ENCODE data around the gene COX10.
"Not testable (repeated sequence)": the region's sequence is repeated elsewhere in the genome, so short reads cannot be mapped to it uniquely, and the experiment has no call there.

The COX10 gene

DNA sequence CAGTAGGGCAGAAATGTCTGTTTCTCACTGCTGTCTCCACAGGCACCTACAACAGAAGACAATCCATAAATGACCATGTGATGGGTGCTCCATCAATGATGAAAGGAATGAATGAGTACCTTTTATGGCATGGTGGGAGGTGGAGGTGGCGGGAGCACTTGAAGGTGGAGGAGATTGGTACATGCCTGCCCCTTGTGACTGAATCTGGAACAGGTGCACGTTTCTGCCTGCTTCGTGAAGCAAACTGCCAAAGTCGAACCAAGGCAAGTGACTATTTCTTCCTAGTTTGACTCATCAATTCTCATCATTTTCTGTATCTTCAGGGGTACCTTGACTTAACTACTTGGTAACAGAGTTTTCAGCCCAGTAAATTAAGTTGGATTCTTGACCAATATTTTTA is 141.9 kb downstream of the COX10 start:
- DNase-seq = no peak

DNA sequence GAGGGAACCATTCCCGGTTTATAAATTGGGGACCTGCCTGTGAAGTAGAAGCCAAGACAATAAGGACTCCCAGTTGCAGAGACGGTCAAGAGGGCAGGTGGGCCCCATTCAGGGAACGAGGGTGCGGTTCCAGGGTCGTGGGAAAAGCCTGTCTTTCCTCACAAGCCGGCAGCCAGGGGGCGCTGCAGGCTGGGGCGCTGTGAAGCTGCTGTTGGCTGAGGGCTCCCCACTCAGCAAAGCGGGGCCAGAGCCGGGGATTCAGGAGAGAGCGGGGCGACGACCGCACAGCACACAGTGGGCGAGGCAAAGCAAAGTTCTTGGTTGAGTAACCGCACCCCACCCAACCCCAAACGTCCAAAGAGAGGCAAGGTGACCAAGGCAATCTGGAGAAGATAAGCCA is 142.5 kb downstream of the COX10 start:
- DNase-seq = no peak

DNA sequence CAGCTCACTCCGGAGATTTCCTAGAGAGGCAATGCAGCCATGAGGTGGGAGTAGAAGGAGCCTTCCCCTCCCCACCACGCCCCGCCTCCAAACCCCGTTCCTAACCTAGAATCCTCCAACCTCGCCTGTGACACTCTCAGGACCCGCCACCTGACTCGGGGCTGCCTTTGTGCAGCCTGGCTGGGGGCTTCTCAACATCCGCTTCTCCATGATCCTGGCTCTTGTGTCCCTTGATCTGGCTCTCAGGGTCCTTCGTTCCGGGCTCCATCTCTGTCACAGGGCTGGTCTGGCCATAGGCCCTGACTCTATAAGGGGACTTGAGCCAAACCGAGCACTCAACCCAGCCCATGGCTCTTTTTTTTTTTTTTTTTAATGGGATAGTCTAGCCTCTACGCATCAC is 143.1 kb downstream of the COX10 start:
- no peak for DNase-seq

DNA sequence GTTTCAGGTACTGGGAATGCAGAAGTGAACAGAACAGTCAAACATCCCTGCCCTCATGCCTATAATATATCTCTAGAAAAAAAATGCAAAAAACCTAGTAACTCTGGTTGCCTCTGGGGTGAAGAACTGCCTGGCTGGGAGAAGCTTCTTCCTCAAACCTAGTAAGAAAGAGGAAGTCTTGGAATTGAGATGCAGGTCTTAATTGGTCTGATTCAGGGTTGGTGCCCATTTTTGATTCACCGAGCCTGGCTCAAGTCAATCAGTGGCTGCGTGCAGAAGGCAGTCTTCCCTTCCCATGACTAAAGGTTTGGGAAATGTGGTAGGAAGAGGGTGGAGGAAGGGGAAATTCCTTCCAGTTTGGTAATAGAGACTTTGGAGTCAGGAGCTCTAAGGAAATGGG is 145.0 kb downstream of the COX10 start:
- DNase-seq = no peak

DNA sequence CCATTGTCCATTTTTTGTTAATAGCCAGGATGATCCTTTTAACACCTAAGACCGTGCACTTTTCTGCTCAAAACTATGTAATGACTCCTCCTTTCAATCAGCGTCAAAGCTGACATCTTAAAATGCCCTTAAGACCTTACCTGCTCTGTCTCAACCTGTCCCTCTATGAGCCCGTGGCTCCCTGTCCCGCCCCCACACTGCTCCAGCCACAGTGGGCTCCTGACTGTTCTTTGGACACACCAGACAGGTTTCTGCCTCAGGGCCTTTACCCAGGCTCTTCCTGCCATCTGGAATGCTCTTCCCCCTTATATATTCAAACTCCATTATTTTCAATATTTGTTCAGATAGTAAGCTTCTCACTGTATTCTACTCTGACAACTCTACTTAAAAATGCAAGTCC is 153.3 kb downstream of the COX10 start:
- DNase-seq = no peak

DNA sequence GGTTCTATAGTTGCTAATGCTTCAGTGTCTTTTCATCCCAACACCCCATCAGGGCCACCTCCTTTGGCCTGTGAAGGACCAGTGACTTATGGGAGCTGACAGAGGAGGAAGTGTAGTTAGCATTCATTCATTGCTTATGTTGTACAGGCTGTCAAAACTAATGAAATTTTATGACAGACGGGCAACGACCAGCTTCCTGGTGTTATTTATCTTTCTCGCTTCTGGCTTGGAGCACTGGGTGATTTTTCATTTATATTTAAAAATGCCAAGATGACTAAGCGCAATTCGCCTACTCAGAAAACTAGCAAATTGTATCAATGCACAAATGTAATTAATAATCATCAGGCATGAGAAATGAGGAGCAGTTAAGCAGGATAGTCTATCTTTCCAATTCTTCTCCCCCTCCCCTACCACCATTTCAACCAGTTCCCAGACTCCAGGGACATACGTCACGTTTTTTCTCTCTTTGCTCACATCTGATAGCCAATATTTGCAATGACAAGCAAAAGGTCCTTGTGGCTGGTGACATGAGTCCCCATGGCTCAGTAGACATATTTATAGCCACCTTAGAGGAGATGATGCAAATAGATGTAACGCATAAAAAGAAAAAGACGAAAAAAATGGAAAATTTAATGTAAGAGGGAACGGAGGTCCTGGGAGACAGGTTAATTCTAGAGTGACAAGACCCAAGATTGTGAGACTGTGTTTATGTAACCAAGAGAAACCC is 156.1 kb downstream of the COX10 start:
- DNase-seq = no peak

DNA sequence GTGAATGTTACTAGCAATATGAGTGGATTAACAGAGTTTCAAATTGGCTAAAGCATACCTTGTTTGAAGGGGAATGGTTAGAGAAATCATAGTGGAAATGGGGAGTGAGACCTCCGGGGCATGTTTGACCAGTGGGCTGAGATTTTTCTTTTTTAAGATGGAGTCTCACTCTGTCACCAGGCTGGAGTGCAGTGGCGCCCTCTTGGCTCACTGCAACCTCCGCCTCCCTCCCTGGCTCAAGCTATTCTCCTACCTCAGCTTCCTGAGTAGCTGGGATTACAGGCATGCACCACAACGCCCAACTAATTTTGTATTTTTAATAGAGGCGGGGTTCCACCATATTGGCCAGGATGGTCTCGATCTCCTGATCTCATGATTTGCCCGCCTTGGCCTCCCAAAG is 157.7 kb downstream of the COX10 start:
- DNase-seq = no peak

DNA sequence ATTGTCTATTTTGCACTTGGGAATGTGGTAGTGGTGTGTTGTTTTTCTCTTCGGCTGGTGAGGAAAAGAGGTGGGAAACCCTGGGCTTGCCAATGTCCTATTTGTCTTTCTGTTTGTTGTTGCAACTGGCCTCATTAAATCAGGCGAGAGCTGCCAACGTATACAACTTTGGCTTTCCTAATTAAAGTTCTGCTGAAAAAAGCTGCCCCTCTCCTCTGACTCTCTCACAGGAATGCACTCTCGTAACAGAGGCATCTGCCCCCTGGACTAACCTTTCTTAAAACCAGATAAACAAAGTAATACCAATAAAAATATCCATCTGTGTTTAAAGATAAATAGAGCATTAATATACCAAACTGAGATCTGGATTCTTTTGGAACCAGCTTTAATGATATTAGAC is 159.6 kb downstream of the COX10 start:
- no peak for DNase-seq

DNA sequence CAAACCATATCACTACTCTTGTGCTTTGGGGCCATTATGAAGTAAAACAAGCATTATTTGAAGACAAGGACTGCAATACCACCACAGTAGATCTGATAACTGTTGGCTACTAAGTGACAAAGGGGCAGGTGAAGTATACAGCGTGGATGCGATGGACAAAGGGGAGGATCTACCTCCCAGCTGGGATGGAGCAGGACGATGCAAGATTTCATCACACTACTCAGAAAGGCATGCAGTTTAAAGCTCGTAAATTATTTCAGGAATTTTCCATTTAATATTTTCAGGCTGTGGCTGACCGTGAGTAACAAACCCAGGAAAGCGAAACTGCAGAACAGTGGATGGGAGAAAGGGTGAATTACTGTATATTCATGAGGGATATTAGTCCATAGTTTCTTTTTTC is 161.9 kb downstream of the COX10 start:
- DNase-seq = not testable (repeated sequence)

DNA sequence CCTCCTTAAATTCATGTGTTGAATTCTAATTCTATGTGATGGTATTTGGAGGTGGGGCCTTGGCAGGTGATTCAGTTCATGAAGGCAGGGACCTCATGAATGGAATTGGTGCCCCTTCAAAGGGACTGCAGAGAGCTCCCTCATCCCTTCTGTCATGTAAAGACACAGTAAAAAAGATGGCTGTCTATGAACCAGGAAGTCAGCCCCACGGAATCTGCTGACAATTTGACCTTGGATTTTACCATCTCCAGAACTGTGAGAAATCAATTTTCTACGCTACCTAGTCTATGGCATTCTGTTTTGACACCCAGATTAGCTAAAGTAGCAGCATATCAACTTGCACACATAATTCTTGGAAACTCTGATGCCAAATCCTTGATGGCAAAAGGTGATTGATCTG is 165.7 kb downstream of the COX10 start:
- DNase-seq = not testable (repeated sequence)

DNA sequence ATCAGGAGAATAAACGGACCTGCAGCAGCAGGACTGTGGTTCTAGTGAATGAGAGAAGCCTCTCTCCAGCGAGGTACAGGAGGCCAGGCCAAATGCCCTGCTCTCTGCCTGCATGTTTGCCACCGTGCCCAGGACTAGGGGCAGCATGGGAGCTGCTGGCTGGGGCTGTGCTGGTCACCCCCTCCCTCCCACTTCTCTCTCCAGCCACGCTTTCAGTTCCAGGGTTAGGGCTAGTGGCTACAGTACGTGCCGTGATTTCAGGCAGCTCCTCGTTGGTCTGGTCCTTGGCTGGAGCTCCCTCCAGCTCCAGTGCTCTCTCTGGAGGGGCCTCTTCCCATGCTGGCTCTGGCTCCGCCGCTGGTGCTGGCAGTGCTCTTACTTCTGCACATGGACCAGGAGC is 166.7 kb downstream of the COX10 start:
- not testable (repeated sequence) for DNase-seq

DNA sequence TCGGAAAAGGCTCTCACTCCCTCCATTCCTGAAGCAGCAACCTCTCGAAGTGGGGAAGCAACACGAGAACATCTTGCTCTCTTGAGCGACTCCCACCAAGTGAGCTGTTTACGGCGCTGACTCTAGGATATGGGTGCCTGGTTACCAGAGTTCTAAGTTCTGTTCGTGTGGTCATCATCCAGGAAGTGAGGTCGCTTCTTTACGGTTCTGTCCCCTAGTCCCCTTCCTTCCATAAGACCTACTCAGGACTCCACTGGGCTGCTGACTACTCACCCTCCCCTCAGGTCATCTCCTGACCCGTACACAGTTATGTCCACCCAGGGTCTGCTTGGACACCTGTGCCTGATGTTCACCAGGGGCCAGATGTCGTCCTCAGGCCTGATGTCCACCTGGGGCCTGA is 167.5 kb downstream of the COX10 start, which contains the start of gene CDRT15:
TSS of gene CDRT15 (minus strand) at position 101 of the 400 bp plus-strand sequence. CDS start at position 72, 29 bp downstream.
- DNase-seq = not testable (repeated sequence)

DNA sequence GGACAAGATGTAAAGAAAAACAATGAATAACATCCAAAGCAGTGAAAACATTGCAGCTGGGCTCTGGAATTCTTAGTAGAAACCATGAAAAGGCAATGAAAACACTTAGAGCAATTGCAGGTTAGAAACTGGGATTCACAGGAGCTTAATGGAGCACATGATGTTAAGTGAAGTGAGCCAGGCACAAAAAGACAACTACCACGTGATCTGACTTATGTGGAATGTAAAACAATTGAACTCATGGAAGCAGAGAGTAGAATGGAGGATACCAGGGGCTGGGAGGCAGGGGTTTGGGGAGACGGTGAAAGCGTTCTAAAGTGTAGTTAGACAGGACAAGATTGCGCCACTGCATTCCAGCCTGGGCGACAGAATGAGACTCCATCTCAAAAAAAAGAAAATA is 170.0 kb downstream of the COX10 start:
- not testable (repeated sequence) for DNase-seq

DNA sequence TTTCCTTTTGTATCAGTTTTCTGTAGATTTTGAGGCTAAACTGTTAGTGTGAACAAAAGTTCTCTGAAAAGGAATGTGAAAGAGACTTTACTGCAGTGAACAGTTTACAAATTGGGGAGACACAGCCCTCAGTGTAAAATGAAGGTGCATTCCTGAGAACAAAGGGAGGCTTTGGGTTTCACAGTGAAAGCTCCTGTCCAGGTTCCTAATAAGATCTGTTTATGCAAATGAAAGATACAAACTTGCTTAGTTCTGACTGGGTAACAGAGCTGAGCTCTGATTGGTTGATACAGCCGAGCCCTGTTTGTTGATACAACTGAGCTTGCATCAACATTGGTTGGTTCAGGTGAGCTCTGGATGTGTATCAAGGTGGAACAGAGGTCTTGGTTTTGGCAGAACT is 175.7 kb downstream of the COX10 start:
- DNase-seq = no peak

DNA sequence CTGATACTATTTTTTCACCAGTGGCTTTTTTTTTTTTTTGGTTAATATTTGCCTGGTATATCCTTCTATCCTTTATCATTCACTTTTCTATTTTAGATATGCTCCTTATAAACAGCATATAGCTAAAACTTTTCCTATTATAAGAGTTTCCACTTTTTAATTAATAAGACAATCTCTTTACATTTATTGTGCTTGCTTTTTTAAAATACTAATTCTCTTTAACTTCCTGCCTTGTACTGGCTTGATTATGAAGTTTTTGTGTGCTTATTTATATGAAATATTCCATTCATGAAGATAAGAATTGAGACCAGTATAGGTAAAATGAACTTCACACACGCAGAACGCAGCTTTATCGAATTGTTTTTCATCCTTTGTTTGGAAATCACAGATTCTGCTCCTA is 176.3 kb downstream of the COX10 start:
- DNase-seq = no peak

Measured in SW 1271 (cell line).